ENCODE results near the gene ESPNL.

ESPNL gene

GRCh38 chr2:238157506-238158017 lies 57.4 kb downstream of the ESPNL start:
- no peak for DNase-seq (ENCODE audit: low read depth in 2 of 2)

GRCh38 chr2:238158018-238158508 lies 57.9 kb downstream of the ESPNL start:
- no peak for DNase-seq (ENCODE audit: low read depth in 2 of 2)

GRCh38 chr2:238158509-238159070 lies 58.5 kb downstream of the ESPNL start, which contains the start of gene ERFE:
Gene ERFE (plus strand): TSS chr2:238158970. CDS start chr2:238159008, 38 bp downstream.
- DNase-seq (ENCODE audit: low read depth in 2 of 2), result peak; percentile 29 to 46

GRCh38 chr2:238159071-238159539 lies 59.0 kb downstream of the ESPNL start:
- DNase-seq (ENCODE audit: low read depth in 2 of 2), result no peak

- DNase-seq (ENCODE audit: low read depth in 2 of 2), result no peak
These were observed 59.6 kb downstream of the ESPNL start for GRCh38 chr2:238159661-238160205.

- no peak for DNase-seq (ENCODE audit: low read depth in 2 of 2)
These were observed 60.3 kb downstream of the ESPNL start for GRCh38 chr2:238160206-238161129.

GRCh38 chr2:238161291-238162051 lies 61.3 kb downstream of the ESPNL start:
- no peak for DNase-seq (ENCODE audit: low read depth in 2 of 2)

GRCh38 chr2:238162251-238162845 lies 62.2 kb downstream of the ESPNL start:
- no peak for DNase-seq (ENCODE audit: low read depth in 2 of 2)

GRCh38 chr2:238162846-238163441 lies 62.8 kb downstream of the ESPNL start:
- DNase-seq (ENCODE audit: low read depth in 2 of 2), result no peak

GRCh38 chr2:238163481-238164198 lies 63.5 kb downstream of the ESPNL start:
- DNase-seq (ENCODE audit: low read depth in 2 of 2), result no peak

GRCh38 chr2:238164906-238165287 lies 64.8 kb downstream of the ESPNL start:
- DNase-seq (ENCODE audit: low read depth in 2 of 2), result no peak

GRCh38 chr2:238165288-238165921 lies 65.3 kb downstream of the ESPNL start:
- DNase-seq (ENCODE audit: low read depth in 2 of 2), result no peak

- DNase-seq (ENCODE audit: low read depth in 2 of 2), result no peak
These were observed 66.5 kb downstream of the ESPNL start for GRCh38 chr2:238166391-238167343.

- DNase-seq (ENCODE audit: low read depth in 2 of 2), result no peak
These were observed 67.2 kb downstream of the ESPNL start for GRCh38 chr2:238167344-238167715.

- no peak for DNase-seq (ENCODE audit: low read depth in 2 of 2)
These were observed 67.6 kb downstream of the ESPNL start for GRCh38 chr2:238167761-238168160.

GRCh38 chr2:238168196-238169047 lies 68.3 kb downstream of the ESPNL start:
- no peak for DNase-seq (ENCODE audit: low read depth in 2 of 2)

GRCh38 chr2:238169048-238169707 lies 69.0 kb downstream of the ESPNL start:
- DNase-seq (ENCODE audit: low read depth in 2 of 2), result no peak

Data from activated CD4-positive, alpha-beta T cell treated with anti-CD3 and anti-CD28 coated beads for 24 hours (primary cell).